Thyroid gland (tissue), 4 donors: ENCODE data around the gene NAV2. TPM values are rescaled to one million over a fixed set of nuclear protein-coding genes. Genes with fewer than 3 reads are reported as not detected.
A peak's percentile ranks its signal among the peaks of the same experiment; 100 is the strongest.

Experiments
- DNase-seq, 2 donors: peaks; one replicate each; pipeline ENCODE4 v3.0.0-alpha.2; 2019
- H3K27ac ChIP-seq, 3 donors: fragments of 200-600 bp; sonication (generic); 1 replicate in 2 of 3; 2 replicates in 1 of 3; pipeline ENCODE4 v1.5.1; 2016 to 2019; ENCODE audit warnings: mild to moderate bottlenecking in 1 of 3, moderate library complexity in 1 of 3
- H3K27me3 ChIP-seq: fragments of 200-600 bp; sonication (generic); one replicate; pipeline ENCODE4 v1.5.1; 2019
- H3K36me3 ChIP-seq, 2 donors: fragments of 200-600 bp; sonication (generic); one replicate each; pipeline ENCODE4 v1.5.1; 2016 to 2019
- H3K4me1 ChIP-seq, 2 donors: fragments of 200-600 bp; sonication (generic); one replicate each; pipeline ENCODE4 v1.5.1; 2017 to 2019
- H3K4me3 ChIP-seq, 3 donors: fragments of 200-600 bp; sonication (generic); replicated peaks in 1 of 3; 1 replicate in 2 of 3; 2 replicates in 1 of 3; pipeline ENCODE4 v1.5.1; 2016; ENCODE audit warnings: mild to moderate bottlenecking in 1 of 3
- H3K9me3 ChIP-seq: fragments of 200-600 bp; sonication (generic); one replicate; pipeline ENCODE4 v1.5.1; 2017
- POLR2A ChIP-seq, 2 donors: fragments of 450-650 bp; IDR thresholded peaks; one replicate each; pipeline ENCODE4 v1.6.1; 2017; ENCODE audit warnings: antibody characterized with exemption in 2 of 2, mild to moderate bottlenecking in 2 of 2, moderate library complexity in 1 of 2
- WGBS, 2 donors: methylation state at CpG; one replicate each; pipeline ENCODE4 v1.1.5; 2017; 5-methylcytosine and 5-hydroxymethylcytosine counted together
- intact Hi-C: fragments of 100-400 bp; cut with DNase I; formaldehyde crosslinking; loops from one replicate; pipeline ENCODE4 v1.15.1; 2023
- total RNA-seq, 4 donors: library from RNA; depleted of rRNA; stranded (reverse); fragments of >200 nt; gene quantifications; one replicate each; pipeline ENCODE4 v1.2.3, GENCODE V29; 2016
- TF ChIP-seq, protein P1 (sequence below), 6 experiments: fragments of 200-600 bp in 3 of 6; fragments of 450-650 bp in 3 of 6; sonication (generic) in 3 of 6; IDR thresholded peaks; one replicate each; pipeline ENCODE4 v1.5.1; 2016 to 2019; ENCODE audit warnings: antibody characterized with exemption in 6 of 6, mild to moderate bottlenecking in 2 of 6, inconsistent platforms in 1 of 6, moderate library complexity in 1 of 6

NAV2 gene
- total RNA-seq, 4 donors from 2014 or later, result 34.8 to 88.6 (median 54.5) TPM

DNA sequence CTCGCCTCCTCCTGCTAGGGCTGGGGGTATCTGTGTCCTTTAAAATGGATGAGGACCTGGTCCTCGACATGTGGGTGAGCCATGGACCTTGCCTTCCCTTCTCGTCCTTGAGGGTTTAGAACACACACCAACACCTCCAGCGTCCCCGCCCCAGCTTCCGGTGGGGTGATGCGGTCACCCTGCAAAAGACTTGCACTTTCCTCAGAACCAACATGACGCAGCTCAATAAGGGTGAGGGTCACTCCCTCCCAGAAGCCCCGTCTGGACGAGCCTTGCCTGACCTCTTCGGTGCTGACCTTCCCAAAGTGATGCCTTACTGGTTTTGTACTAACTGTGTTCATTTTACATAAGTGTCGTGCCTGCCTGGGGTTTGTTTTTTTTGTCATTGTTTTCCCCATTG is 406.7 kb downstream of the NAV2 start:
- peak overlapping the region in 2 of 3 donors; percentile 13 to 15 for H3K27ac ChIP-seq
- H3K27me3 ChIP-seq, result no peaks in the 10 kb centered on the region
- DNase-seq, result no peak
- H3K9me3 ChIP-seq, result no peaks in the 10 kb centered on the region
- no peaks in the 10 kb centered on the region for H3K4me1 ChIP-seq
- intact Hi-C loops, result no loop called here
- peaks cover 22 to 28% of the 10 kb centered on the region in 2 donors for H3K36me3 ChIP-seq
- TF ChIP-seq POLR2A (IDR thresholded peaks at IDR 0.05), result no peak
- TF ChIP-seq, protein P1, sequence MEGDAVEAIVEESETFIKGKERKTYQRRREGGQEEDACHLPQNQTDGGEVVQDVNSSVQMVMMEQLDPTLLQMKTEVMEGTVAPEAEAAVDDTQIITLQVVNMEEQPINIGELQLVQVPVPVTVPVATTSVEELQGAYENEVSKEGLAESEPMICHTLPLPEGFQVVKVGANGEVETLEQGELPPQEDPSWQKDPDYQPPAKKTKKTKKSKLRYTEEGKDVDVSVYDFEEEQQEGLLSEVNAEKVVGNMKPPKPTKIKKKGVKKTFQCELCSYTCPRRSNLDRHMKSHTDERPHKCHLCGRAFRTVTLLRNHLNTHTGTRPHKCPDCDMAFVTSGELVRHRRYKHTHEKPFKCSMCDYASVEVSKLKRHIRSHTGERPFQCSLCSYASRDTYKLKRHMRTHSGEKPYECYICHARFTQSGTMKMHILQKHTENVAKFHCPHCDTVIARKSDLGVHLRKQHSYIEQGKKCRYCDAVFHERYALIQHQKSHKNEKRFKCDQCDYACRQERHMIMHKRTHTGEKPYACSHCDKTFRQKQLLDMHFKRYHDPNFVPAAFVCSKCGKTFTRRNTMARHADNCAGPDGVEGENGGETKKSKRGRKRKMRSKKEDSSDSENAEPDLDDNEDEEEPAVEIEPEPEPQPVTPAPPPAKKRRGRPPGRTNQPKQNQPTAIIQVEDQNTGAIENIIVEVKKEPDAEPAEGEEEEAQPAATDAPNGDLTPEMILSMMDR (IDR thresholded peaks at IDR 0.05), result no peak
- H3K4me3 ChIP-seq, result no peak overlapping the region
- WGBS, 2 donors, result 86 to 87% methylated on average over 12 of the region's 12 CpGs

DNA sequence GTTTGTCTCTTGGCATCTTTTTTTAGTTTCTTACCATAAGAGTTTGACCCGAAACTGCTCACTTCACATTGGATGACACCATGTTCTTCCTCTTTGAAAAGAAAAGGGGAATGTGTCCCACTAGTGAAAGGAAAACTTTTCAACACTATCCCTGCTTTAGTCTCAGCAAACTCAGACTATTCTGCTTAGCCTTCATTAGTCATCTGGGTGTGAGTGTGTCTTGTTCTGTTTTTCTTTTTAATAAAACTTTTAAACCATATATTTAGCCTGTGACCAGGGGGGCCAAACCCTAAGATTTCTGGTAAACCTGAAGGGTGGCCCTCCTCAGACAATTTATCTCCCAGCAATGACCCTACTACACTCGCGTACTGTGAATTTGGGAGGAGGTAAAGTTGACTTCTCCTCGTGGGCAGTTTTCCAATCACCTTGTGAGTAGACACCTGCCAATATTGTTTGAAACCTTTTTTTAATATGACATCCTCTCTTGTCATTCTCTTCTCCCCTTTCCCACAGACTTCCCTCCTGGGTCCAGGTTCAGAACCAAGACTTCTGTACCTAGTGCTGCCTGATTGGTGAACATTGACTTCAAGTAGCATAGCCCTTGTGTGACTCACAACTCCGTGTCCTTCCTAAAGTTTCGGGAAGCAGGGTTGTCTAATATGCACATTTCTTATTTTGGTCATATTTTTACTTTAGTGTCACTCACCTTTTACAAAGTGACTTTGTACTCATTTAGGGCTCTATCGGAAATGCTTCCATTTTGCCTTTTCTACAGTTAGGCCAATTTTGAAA is 407.7 kb downstream of the NAV2 start:
- Histone ChIP-seq H3K9me3 (no peaks in the 10 kb centered on the region), H3K27ac (peak overlapping the region in 2 of 3 donors; percentile 13 to 15), H3K4me1 (no peaks in the 10 kb centered on the region), H3K27me3 (no peaks in the 10 kb centered on the region), H3K36me3 (peaks cover 13 to 20% of the 10 kb centered on the region in 2 donors), H3K4me3 (no peak overlapping the region)
- DNase-seq, result no peak
- no peak for TF ChIP-seq POLR2A (IDR thresholded peaks at IDR 0.05)
- TF ChIP-seq, protein P1 (IDR thresholded peaks at IDR 0.05), result no peak
- intact Hi-C loops, result no loop called here
- WGBS, 2 donors, result 95 to 96% methylated on average over 7 of the region's 7 CpGs

DNA sequence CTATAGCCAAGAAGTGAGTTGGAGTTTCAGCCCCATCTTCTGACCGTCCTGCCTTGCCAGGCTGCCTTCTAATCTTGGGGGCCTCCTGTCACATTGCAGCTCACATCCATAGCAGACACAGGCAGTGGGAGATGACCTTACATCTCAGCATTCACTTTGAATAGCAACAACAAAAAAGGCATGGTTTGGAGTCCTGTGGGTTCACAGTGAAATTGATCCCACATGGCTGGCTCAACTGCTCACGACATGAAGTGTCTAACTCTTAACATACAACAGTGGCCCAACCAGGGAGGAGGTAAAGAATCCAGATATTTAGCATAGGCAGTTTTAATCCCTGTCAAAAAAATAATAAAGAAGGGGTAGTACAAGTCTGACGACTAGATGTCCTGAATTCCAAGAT is 409.5 kb downstream of the NAV2 start:
- no peaks in the 10 kb centered on the region for H3K27me3 ChIP-seq
- no peak for DNase-seq
- TF ChIP-seq POLR2A (IDR thresholded peaks at IDR 0.05), result no peak
- TF ChIP-seq, protein P1 (IDR thresholded peaks at IDR 0.05), result no peak
- intact Hi-C loops, result no loop called here
- peaks cover 10 to 13% of the 10 kb centered on the region in 2 donors for H3K4me1 ChIP-seq
- H3K27ac ChIP-seq, result no peak overlapping the region
- no peaks in the 10 kb centered on the region for H3K9me3 ChIP-seq
- peaks cover 13 to 20% of the 10 kb centered on the region in 2 donors for H3K36me3 ChIP-seq
- 84 to 91% methylated on average over 3 of the region's 3 CpGs for WGBS, 2 donors
- H3K4me3 ChIP-seq, result no peak overlapping the region

DNA sequence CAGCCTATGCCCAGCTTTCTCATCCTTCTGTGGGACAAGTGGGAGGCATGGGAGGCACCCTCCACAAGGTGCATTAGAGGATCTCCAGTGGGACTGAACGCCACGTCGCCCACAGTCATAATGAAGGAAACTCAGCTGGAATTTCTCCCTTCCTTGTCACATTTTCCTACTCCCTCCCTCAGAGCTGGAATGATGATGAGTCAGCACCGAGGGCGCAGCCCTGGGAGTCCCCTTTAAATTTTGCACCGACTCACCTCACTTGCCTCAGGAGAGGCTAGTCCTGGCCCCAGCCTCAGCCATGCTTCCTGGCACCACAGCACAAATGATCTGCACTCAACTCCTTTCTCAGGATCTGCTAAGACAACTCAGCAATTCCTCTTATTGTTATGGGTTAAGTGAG is 413.3 kb downstream of the NAV2 start:
- Histone ChIP-seq H3K27ac (peak overlapping the region; percentile 89 to 92 (median 89)), H3K4me3 (no peak overlapping the region), H3K4me1 (peaks cover 10 to 13% of the 10 kb centered on the region in 2 donors), H3K36me3 (no peaks in the 10 kb centered on the region), H3K9me3 (no peaks in the 10 kb centered on the region), H3K27me3 (no peaks in the 10 kb centered on the region)
- peak; percentile 87 to 91 for DNase-seq
- WGBS, 2 donors, result 32 to 49% methylated on average over 6 of the region's 6 CpGs
- TF ChIP-seq, protein P1 (IDR thresholded peaks at IDR 0.05), result no peak
- peak in 1 of 2 donors; percentile 25 for TF ChIP-seq POLR2A (IDR thresholded peaks at IDR 0.05)
- intact Hi-C loops, result loop anchor here (5.0 kb wide), 1 partner anchor 221 kb away; no protein-coding TSS in a partner anchor

DNA sequence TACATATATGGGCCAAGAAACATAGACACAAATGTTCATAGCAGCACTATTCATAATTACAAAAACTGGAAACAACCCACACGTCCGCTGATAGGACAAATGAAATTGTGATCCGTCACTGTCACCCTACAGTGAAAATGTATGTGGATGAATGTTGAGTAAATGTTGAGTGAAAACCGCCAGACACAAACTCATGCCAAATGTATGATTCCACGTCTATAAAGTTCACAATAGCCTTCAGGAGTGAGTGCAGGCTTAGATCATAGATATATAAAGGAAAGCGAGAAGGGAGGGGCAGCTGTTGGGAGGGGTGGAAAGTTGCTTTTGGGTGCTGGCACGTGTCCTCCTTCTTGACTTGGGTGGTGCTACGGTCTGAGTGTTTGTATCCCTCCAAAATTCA is 414.1 kb downstream of the NAV2 start:
- TF ChIP-seq POLR2A (IDR thresholded peaks at IDR 0.05), result no peak
- TF ChIP-seq, protein P1 (IDR thresholded peaks at IDR 0.05), result no peak
- Histone ChIP-seq H3K27ac (peak overlapping the region; percentile 89 to 92 (median 89)), H3K4me3 (no peak overlapping the region), H3K4me1 (peaks cover 10 to 14% of the 10 kb centered on the region in 2 donors), H3K36me3 (no peaks in the 10 kb centered on the region), H3K27me3 (no peaks in the 10 kb centered on the region), H3K9me3 (no peaks in the 10 kb centered on the region)
- WGBS, 2 donors, result 88 to 93% methylated on average over 8 of the region's 8 CpGs
- DNase-seq, result no peak
- intact Hi-C loops, result loop anchor here (5.0 kb wide), 1 partner anchor 221 kb away; no protein-coding TSS in a partner anchor
